ENCODE results near the gene AGAP1.

DNA sequence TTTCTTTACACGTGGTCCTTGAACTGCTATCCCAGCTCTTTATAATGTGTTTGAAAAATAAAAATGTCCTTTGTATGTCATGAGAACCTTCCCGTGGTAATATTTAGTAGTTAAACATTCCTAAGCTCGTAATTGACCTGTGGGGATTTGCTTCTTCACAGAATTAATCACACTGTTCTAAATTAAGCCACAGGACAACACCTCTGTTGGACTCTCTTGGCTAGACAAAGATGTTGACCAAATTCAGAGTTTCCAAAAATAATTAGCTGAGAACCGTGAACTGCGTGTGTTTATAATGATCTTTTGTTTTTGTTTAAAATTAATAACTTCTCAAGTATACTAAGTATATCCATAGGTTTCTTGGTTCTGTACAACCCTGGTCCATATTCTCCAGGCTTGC lies 528.3 kb downstream of the AGAP1 start:
- no peak for TF ChIP-seq RARB (CRISPR knock-in tag; IDR thresholded peaks at IDR 0.05)
- no peak for TF ChIP-seq POLR2A (IDR thresholded peaks at IDR 0.05; ENCODE audit: low read length)
- TF ChIP-seq CTCF (IDR thresholded peaks at IDR 0.05), result no peak
- TF ChIP-seq ELK1 (IDR thresholded peaks at IDR 0.05; ENCODE audit: low read depth, low read length), result no peak
- TF ChIP-seq PHF8 (IDR thresholded peaks at IDR 0.05; ENCODE audit: borderline replicate concordance, low read depth), result no peak
- no peak for TF ChIP-seq EP300 (IDR thresholded peaks at IDR 0.05)
- no peak for TF ChIP-seq REST (IDR thresholded peaks at IDR 0.05)
- TF ChIP-seq, protein P1, sequence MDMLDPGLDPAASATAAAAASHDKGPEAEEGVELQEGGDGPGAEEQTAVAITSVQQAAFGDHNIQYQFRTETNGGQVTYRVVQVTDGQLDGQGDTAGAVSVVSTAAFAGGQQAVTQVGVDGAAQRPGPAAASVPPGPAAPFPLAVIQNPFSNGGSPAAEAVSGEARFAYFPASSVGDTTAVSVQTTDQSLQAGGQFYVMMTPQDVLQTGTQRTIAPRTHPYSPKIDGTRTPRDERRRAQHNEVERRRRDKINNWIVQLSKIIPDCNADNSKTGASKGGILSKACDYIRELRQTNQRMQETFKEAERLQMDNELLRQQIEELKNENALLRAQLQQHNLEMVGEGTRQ (IDR thresholded peaks at IDR 0.05), result no peak
- TF ChIP-seq, protein P2, sequence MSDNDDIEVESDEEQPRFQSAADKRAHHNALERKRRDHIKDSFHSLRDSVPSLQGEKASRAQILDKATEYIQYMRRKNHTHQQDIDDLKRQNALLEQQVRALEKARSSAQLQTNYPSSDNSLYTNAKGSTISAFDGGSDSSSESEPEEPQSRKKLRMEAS (IDR thresholded peaks at IDR 0.05), result no peak
- TF ChIP-seq KDM5A (IDR thresholded peaks at IDR 0.05), result no peak
- TF ChIP-seq MAFK (IDR thresholded peaks at IDR 0.05; ENCODE audit: partially characterized antibody), result no peak
- TF ChIP-seq, protein P3, sequence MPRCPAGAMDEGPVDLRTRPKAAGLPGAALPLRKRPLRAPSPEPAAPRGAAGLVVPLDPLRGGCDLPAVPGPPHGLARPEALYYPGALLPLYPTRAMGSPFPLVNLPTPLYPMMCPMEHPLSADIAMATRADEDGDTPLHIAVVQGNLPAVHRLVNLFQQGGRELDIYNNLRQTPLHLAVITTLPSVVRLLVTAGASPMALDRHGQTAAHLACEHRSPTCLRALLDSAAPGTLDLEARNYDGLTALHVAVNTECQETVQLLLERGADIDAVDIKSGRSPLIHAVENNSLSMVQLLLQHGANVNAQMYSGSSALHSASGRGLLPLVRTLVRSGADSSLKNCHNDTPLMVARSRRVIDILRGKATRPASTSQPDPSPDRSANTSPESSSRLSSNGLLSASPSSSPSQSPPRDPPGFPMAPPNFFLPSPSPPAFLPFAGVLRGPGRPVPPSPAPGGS (IDR thresholded peaks at IDR 0.05), result no peak
- no peak for TF ChIP-seq BHLHE40 (IDR thresholded peaks at IDR 0.05; ENCODE audit: low read depth, low read length)
- no peak for TF ChIP-seq MYC (IDR thresholded peaks at IDR 0.05; ENCODE audit: borderline replicate concordance, low read length)

All from A549 (cell line).